ENCODE results near the gene E2F6. TPM values are rescaled to one million over a fixed set of nuclear protein-coding genes. Genes with fewer than 3 reads are reported as not detected.

Gene E2F6
- total RNA-seq, 4 donors from 2014 or later = 15.6 to 20.1 (median 19.6) TPM

- Histone ChIP-seq H3K27me3 (no peaks in the 10 kb centered on the region), H3K4me3 (no peak overlapping the region), H3K9me3 (no peaks in the 10 kb centered on the region), H3K27ac (no peak overlapping the region), H3K36me3 (no peaks in the 10 kb centered on the region), H3K4me1 (peaks cover 0 to 11% (median 0%) of the 10 kb centered on the region in 3 donors)
- TF ChIP-seq POLR2A (IDR thresholded peaks at IDR 0.05) (no peak), POLR2AphosphoS5 (IDR thresholded peaks at IDR 0.05) (no peak), CTCF (IDR thresholded peaks at IDR 0.05) (no peak), EP300 (IDR thresholded peaks at IDR 0.05) (no peak)
- 60 to 69% methylated on average over 2 to 3 of the region's 3 CpGs for WGBS, 2 donors (ENCODE audit: low coverage in 1 of 2)
- ATAC-seq = no peak
Measured at GRCh38 chr2:11506611-11506969, 40.6 kb upstream of the E2F6 start.

GRCh38 chr2:11505652-11506610, 40.0 kb upstream of the E2F6 start:
- Histone ChIP-seq H3K9me3 (no peaks in the 10 kb centered on the region), H3K36me3 (no peaks in the 10 kb centered on the region), H3K27ac (no peak overlapping the region), H3K4me3 (no peak overlapping the region), H3K4me1 (peaks cover 0 to 11% (median 0%) of the 10 kb centered on the region in 3 donors), H3K27me3 (no peaks in the 10 kb centered on the region)
- 82 to 83% methylated on average over 7 to 9 of the region's 11 CpGs for WGBS, 2 donors (ENCODE audit: low coverage in 1 of 2)
- no peak for TF ChIP-seq POLR2AphosphoS5 (IDR thresholded peaks at IDR 0.05)
- TF ChIP-seq POLR2A (IDR thresholded peaks at IDR 0.05) = no peak
- TF ChIP-seq CTCF (IDR thresholded peaks at IDR 0.05) = no peak
- no peak for TF ChIP-seq EP300 (IDR thresholded peaks at IDR 0.05)
- ATAC-seq = no peak

GRCh38 chr2:11503354-11503927, 37.5 kb upstream of the E2F6 start:
- Histone ChIP-seq H3K4me3 (no peak overlapping the region), H3K4me1 (peaks cover 0 to 14% (median 3%) of the 10 kb centered on the region in 3 donors), H3K27me3 (no peaks in the 10 kb centered on the region), H3K27ac (no peak overlapping the region), H3K9me3 (no peaks in the 10 kb centered on the region), H3K36me3 (no peaks in the 10 kb centered on the region)
- no peak for ATAC-seq
- WGBS, 2 donors (ENCODE audit: low coverage in 1 of 2) = 67 to 94% methylated on average over 5 to 8 of the region's 8 CpGs
- no peak for TF ChIP-seq POLR2AphosphoS5 (IDR thresholded peaks at IDR 0.05)
- no peak for TF ChIP-seq POLR2A (IDR thresholded peaks at IDR 0.05)
- no peak for TF ChIP-seq EP300 (IDR thresholded peaks at IDR 0.05)
- TF ChIP-seq CTCF (IDR thresholded peaks at IDR 0.05) = no peak

- Histone ChIP-seq H3K4me3 (no peak overlapping the region), H3K27ac (no peak overlapping the region), H3K4me1 (peaks cover 0 to 12% (median 3%) of the 10 kb centered on the region in 3 donors), H3K36me3 (no peaks in the 10 kb centered on the region), H3K9me3 (no peaks in the 10 kb centered on the region), H3K27me3 (no peaks in the 10 kb centered on the region)
- no peak for ATAC-seq
- no peak for TF ChIP-seq EP300 (IDR thresholded peaks at IDR 0.05)
- TF ChIP-seq POLR2AphosphoS5 (IDR thresholded peaks at IDR 0.05) = no peak
- TF ChIP-seq CTCF (IDR thresholded peaks at IDR 0.05) = no peak
- WGBS, 2 donors (ENCODE audit: low coverage in 1 of 2) = 80 to 82% methylated on average over 2 to 4 of the region's 4 CpGs
Measured at GRCh38 chr2:11502740-11503292, 36.9 kb upstream of the E2F6 start.

Measured in gastroesophageal sphincter (tissue), 4 donors.